H9 (cell line): Measurements from ENCODE around the gene EOGT. TPM values are rescaled to one million over a fixed set of nuclear protein-coding genes. Genes with fewer than 3 reads are reported as not detected.
A peak's percentile ranks its signal among the peaks of the same experiment; 100 is the strongest.

Experiments used
- DNase-seq: peaks from one replicate; pipeline ENCODE4 v3.0.0-alpha.2; 2017
- H2AFZ ChIP-seq: one replicate; pipeline ENCODE4 v1.6.1; 2013; ENCODE audit warnings: mild to moderate bottlenecking, low read length, control low read depth, moderate library complexity
- H2AK5ac ChIP-seq: 2 replicates; pipeline ENCODE4 v1.6.1; 2013; ENCODE audit warnings: low read length, control low read depth, mixed read lengths; ENCODE audit not compliant: insufficient read length
- H2BK120ac ChIP-seq: one replicate; pipeline ENCODE4 v1.6.1; 2013; ENCODE audit warnings: low read depth, mild to moderate bottlenecking, low read length, control low read depth, inconsistent platforms; ENCODE audit not compliant: poor library complexity, severe bottlenecking
- H2BK12ac ChIP-seq: 2 replicates; pipeline ENCODE4 v1.6.1; 2013; ENCODE audit warnings: low read length, control low read depth, mixed read lengths, low read depth; ENCODE audit not compliant: insufficient read length
- H2BK15ac ChIP-seq: 2 replicates; pipeline ENCODE4 v1.6.1; 2013; ENCODE audit warnings: low read depth, low read length, control low read depth
- H2BK20ac ChIP-seq: one replicate; pipeline ENCODE4 v1.6.1; 2013; ENCODE audit warnings: low read depth, mild to moderate bottlenecking, low read length, control low read depth, inconsistent platforms; ENCODE audit not compliant: poor library complexity, severe bottlenecking
- H2BK5ac ChIP-seq: 2 replicates; pipeline ENCODE4 v1.6.1; 2013; ENCODE audit warnings: low read length, control low read depth, mixed read lengths; ENCODE audit not compliant: insufficient read length
- H3K14ac ChIP-seq: 2 replicates; pipeline ENCODE4 v1.6.1; 2013; ENCODE audit warnings: low read length, control low read depth; ENCODE audit not compliant: insufficient read depth
- H3K18ac ChIP-seq: 2 replicates; pipeline ENCODE4 v1.6.1; 2013; ENCODE audit warnings: low read depth, mild to moderate bottlenecking, mixed read lengths, low read length, control low read depth; ENCODE audit not compliant: insufficient read length
- H3K23ac ChIP-seq: 2 replicates; pipeline ENCODE4 v1.6.1; 2013; ENCODE audit warnings: low read length, control low read depth, mixed read lengths, low read depth; ENCODE audit not compliant: insufficient read length
- H3K23me2 ChIP-seq: 2 replicates; pipeline ENCODE4 v1.6.1; 2013; ENCODE audit warnings: low read depth, mild to moderate bottlenecking, mixed read lengths, low read length, control low read depth; ENCODE audit not compliant: insufficient read length, poor library complexity, severe bottlenecking
- H3K27ac ChIP-seq: 2 replicates; pipeline ENCODE4 v1.5.1; 2013; ENCODE audit warnings: low read length, control low read depth, mixed read lengths, low read depth; ENCODE audit not compliant: insufficient read length
- H3K27me3 ChIP-seq: 2 replicates; pipeline ENCODE4 v1.6.1; 2013; ENCODE audit warnings: low read length, control low read depth, inconsistent platforms; ENCODE audit not compliant: insufficient read depth
- H3K4ac ChIP-seq: 2 replicates; pipeline ENCODE4 v1.6.1; 2013; ENCODE audit warnings: low read depth, mild to moderate bottlenecking, control low read depth, inconsistent platforms, low read length, moderate library complexity
- H3K4me1 ChIP-seq: 2 replicates; pipeline ENCODE4 v1.6.1; 2013; ENCODE audit warnings: low read length, control low read depth, inconsistent platforms; ENCODE audit not compliant: insufficient read depth
- H3K4me2 ChIP-seq: 2 replicates; pipeline ENCODE4 v1.6.1; 2013; ENCODE audit warnings: low read length, control low read depth, mixed read lengths; ENCODE audit not compliant: insufficient read length, insufficient read depth
- H3K56ac ChIP-seq: 2 replicates; pipeline ENCODE4 v1.6.1; 2013; ENCODE audit warnings: low read depth, mild to moderate bottlenecking, mixed read lengths, low read length, control low read depth; ENCODE audit not compliant: insufficient read length
- H3K79me1 ChIP-seq: 2 replicates; pipeline ENCODE4 v1.6.1; 2013; ENCODE audit warnings: low read depth, mild to moderate bottlenecking, moderate library complexity, low read length, control low read depth, inconsistent platforms; ENCODE audit not compliant: insufficient read depth, poor library complexity, severe bottlenecking
- H3K79me2 ChIP-seq: 2 replicates; pipeline ENCODE4 v1.6.1; 2013; ENCODE audit warnings: low read length, control low read depth, inconsistent platforms; ENCODE audit not compliant: insufficient read depth
- H3K9ac ChIP-seq: 2 replicates; pipeline ENCODE4 v1.6.1; 2013; ENCODE audit warnings: low read length, control low read depth, mixed read lengths; ENCODE audit not compliant: insufficient read length; ENCODE audit errors: extremely low read depth
- H3K9me3 ChIP-seq: one replicate; pipeline ENCODE4 v1.6.1; 2013; ENCODE audit warnings: low read depth, low read length, inconsistent platforms; ENCODE audit not compliant: control insufficient read depth
- H3T11ph ChIP-seq: one replicate; pipeline ENCODE4 v1.6.1; 2013; ENCODE audit warnings: mild to moderate bottlenecking, low read length, control low read depth, inconsistent platforms
- H4K20me1 ChIP-seq: one replicate; pipeline ENCODE4 v1.6.1; 2013; ENCODE audit not compliant: control insufficient read depth, insufficient read length, insufficient read depth
- H4K5ac ChIP-seq: 2 replicates; pipeline ENCODE4 v1.6.1; 2013; ENCODE audit warnings: low read depth, mild to moderate bottlenecking, mixed read lengths, low read length, control low read depth; ENCODE audit not compliant: insufficient read length
- H4K8ac ChIP-seq: replicated peaks from 2 replicates; pipeline ENCODE4 v1.6.1; 2013; ENCODE audit warnings: low read length, control low read depth, mixed read lengths, low read depth; ENCODE audit not compliant: insufficient read length
- H4K91ac ChIP-seq: 2 replicates; pipeline ENCODE4 v1.6.1; 2013; ENCODE audit warnings: low read depth, mild to moderate bottlenecking, moderate library complexity, mixed read lengths, low read length, control low read depth; ENCODE audit not compliant: insufficient read length
- H3K27ac Mint-ChIP-seq, 3 experiments: 2 replicates in 2 of 3; 3 replicates in 1 of 3; pipeline ENCODE4 v1.8.0; 2020 to 2021; ENCODE audit warnings: mixed read lengths in 3 of 3, mild to moderate bottlenecking in 1 of 3, moderate library complexity in 1 of 3
- H3K27me3 Mint-ChIP-seq: 2 replicates; pipeline ENCODE4 v1.8.0; 2021; ENCODE audit warnings: low read depth, mild to moderate bottlenecking, moderate library complexity, mixed read lengths
- H3K36me3 Mint-ChIP-seq, 3 experiments: 2 replicates in 2 of 3; 3 replicates in 1 of 3; pipeline ENCODE4 v1.8.0; 2020 to 2021; ENCODE audit warnings: low read depth in 3 of 3, mixed read lengths in 3 of 3; ENCODE audit not compliant: insufficient read depth in 1 of 3
- H3K4me1 Mint-ChIP-seq, 2 experiments: 2 replicates each; pipeline ENCODE4 v1.8.0; 2020; ENCODE audit warnings: mixed read lengths in 2 of 2
- H3K4me3 Mint-ChIP-seq, 2 experiments: 2 replicates in 1 of 2; 3 replicates in 1 of 2; pipeline ENCODE4 v1.8.0; 2020 to 2021; ENCODE audit warnings: mild to moderate bottlenecking in 2 of 2, mixed read lengths in 2 of 2, moderate library complexity in 1 of 2
- H3K9me3 Mint-ChIP-seq, 2 experiments: 2 replicates in 1 of 2; 3 replicates in 1 of 2; pipeline ENCODE4 v1.8.0; 2020; ENCODE audit warnings: mild to moderate bottlenecking in 2 of 2, mixed read lengths in 2 of 2, moderate library complexity in 1 of 2
- WGBS: extraction: QIAGEN DNeasy Blood & Tissue Kit; methylation state at CpG from one replicate; pipeline ENCODE4 v1.1.7; 2013; ENCODE audit warnings: missing lambda C conversion rate, low lambda C conversion rate, mixed read lengths; ENCODE audit not compliant: insufficient read length; ENCODE audit errors: extremely low coverage; 5-methylcytosine and 5-hydroxymethylcytosine counted together
- total RNA-seq: library from RNA; stranded (reverse); gene quantifications from 2 replicates; pipeline ENCODE4 v1.2.1, GENCODE V29; 2021
- TF ChIP-seq, protein P1 (sequence below): fragments of 200-600 bp; sonication (generic); conservative IDR thresholded peaks from 3 replicates; pipeline ENCODE4 v1.8.0; 2021; ENCODE audit warnings: antibody characterized with exemption, mild to moderate bottlenecking

Gene EOGT
- total RNA-seq, 1 experiment from 2014 or later: 30.5 TPM

GRCh38 chr3:68963891-68964290 lies 49.6 kb downstream of the EOGT start:
- Mint-ChIP-seq H3K4me1 (peaks cover 0 to 5% of the 10 kb centered on the region in 2 experiments; a peak in 2 of 4 replicates), H3K27ac (peak overlapping the region in 1 of 3 experiments; percentile 29; a peak in 1 of 7 replicates), H3K36me3 (no peaks in the 10 kb centered on the region), H3K4me3 (no peak overlapping the region), H3K27me3 (no peaks in the 10 kb centered on the region), H3K9me3 (no peaks in the 10 kb centered on the region)
- no peaks in the 10 kb centered on the region for H3K4me1 ChIP-seq
- DNase-seq: no peak
- H4K8ac ChIP-seq: no peak overlapping the region
- H2BK20ac ChIP-seq: no peak overlapping the region
- H4K5ac ChIP-seq: no peak overlapping the region
- H3K23ac ChIP-seq: no peak overlapping the region
- H3K27ac ChIP-seq: no peak overlapping the region
- H2BK15ac ChIP-seq: no peak overlapping the region
- no peak overlapping the region for H3K56ac ChIP-seq
- no peaks in the 10 kb centered on the region for H3K23me2 ChIP-seq
- H3K9ac ChIP-seq: no peak overlapping the region
- no peak overlapping the region for H3T11ph ChIP-seq
- no peak overlapping the region for H2AFZ ChIP-seq
- no peaks in the 10 kb centered on the region for H3K9me3 ChIP-seq
- H4K91ac ChIP-seq: no peak overlapping the region
- H3K27me3 ChIP-seq: no peaks in the 10 kb centered on the region
- no peak overlapping the region for H3K18ac ChIP-seq
- no peak overlapping the region for H3K4me2 ChIP-seq
- no peak overlapping the region for H2BK120ac ChIP-seq
- no peaks in the 10 kb centered on the region for H3K79me2 ChIP-seq
- no peak overlapping the region for H3K4ac ChIP-seq
- H2BK5ac ChIP-seq: no peak overlapping the region
- no peaks in the 10 kb centered on the region for H3K79me1 ChIP-seq
- no CpG with 5 or more reads among the region's 5 CpGs for WGBS
- TF ChIP-seq, protein P1, sequence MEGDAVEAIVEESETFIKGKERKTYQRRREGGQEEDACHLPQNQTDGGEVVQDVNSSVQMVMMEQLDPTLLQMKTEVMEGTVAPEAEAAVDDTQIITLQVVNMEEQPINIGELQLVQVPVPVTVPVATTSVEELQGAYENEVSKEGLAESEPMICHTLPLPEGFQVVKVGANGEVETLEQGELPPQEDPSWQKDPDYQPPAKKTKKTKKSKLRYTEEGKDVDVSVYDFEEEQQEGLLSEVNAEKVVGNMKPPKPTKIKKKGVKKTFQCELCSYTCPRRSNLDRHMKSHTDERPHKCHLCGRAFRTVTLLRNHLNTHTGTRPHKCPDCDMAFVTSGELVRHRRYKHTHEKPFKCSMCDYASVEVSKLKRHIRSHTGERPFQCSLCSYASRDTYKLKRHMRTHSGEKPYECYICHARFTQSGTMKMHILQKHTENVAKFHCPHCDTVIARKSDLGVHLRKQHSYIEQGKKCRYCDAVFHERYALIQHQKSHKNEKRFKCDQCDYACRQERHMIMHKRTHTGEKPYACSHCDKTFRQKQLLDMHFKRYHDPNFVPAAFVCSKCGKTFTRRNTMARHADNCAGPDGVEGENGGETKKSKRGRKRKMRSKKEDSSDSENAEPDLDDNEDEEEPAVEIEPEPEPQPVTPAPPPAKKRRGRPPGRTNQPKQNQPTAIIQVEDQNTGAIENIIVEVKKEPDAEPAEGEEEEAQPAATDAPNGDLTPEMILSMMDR: no peak
- H2BK12ac ChIP-seq: no peak overlapping the region
- no peak overlapping the region for H2AK5ac ChIP-seq
- H3K14ac ChIP-seq: no peak overlapping the region
- no peaks in the 10 kb centered on the region for H4K20me1 ChIP-seq
